Measurements from ENCODE around the gene IL20.

- TF ChIP-seq POLR2A (IDR thresholded peaks at IDR 0.05; ENCODE audit: low read depth, low read length), result no peak
- no peak for TF ChIP-seq TAF1 (IDR thresholded peaks at IDR 0.05; ENCODE audit: borderline replicate concordance, low read depth, low read length)
- no peak for TF ChIP-seq POLR2AphosphoS5 (IDR thresholded peaks at IDR 0.05; ENCODE audit: low read depth, low read length)
Measured at GRCh38 chr1:206912445-206913095, 47.1 kb downstream of the IL20 start.
